Measurements from ENCODE around the gene H6PD. TPM values are rescaled to one million over a fixed set of nuclear protein-coding genes. Genes with fewer than 3 reads are reported as not detected.
A peak's percentile ranks its signal among the peaks of the same experiment; 100 is the strongest.

H6PD gene
- total RNA-seq, 1 donor from 2014 or later, result 23.9 TPM

DNA sequence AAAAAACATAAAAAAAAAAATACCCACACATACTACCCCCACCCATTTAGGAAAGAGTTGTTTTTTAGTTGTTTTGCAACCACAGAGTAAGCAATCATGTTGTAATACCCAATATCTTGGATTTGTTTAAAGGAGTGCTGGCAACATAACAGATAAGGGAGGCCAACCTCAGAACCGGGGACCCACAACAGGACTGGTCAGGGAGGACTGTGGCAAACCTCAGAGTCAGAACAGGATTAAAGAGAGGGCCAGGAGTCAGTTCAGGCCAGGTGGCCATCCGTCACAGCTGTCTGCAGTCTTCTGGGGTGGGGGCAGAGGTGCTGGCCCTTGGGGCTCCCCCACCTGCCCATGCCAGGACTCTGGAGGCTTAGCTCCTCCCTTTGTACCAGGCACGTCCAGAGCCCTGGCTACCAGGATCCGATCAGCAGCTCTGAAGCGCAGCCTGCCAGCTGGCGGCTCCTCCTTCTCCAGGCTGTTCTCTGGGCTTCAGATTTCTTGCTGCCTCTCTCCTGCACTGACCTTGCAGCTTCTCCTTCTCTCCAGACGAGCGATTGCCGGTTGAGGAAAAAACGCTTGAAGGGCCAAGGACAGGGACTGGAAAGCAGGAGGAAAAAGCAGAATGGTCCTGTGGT lies 7.9 kb downstream of the H6PD start:
- H3K36me3 Mint-ChIP-seq (ENCODE audit: low read depth), result peaks cover 2% of the 10 kb centered on the region
- TF ChIP-seq, protein P1, sequence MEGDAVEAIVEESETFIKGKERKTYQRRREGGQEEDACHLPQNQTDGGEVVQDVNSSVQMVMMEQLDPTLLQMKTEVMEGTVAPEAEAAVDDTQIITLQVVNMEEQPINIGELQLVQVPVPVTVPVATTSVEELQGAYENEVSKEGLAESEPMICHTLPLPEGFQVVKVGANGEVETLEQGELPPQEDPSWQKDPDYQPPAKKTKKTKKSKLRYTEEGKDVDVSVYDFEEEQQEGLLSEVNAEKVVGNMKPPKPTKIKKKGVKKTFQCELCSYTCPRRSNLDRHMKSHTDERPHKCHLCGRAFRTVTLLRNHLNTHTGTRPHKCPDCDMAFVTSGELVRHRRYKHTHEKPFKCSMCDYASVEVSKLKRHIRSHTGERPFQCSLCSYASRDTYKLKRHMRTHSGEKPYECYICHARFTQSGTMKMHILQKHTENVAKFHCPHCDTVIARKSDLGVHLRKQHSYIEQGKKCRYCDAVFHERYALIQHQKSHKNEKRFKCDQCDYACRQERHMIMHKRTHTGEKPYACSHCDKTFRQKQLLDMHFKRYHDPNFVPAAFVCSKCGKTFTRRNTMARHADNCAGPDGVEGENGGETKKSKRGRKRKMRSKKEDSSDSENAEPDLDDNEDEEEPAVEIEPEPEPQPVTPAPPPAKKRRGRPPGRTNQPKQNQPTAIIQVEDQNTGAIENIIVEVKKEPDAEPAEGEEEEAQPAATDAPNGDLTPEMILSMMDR (conservative IDR thresholded peaks at IDR 0.05), result no peak
- no peaks in the 10 kb centered on the region for H3K9me3 Mint-ChIP-seq
- H3K4me1 Mint-ChIP-seq, result peaks cover 22% of the 10 kb centered on the region
- H3K27me3 Mint-ChIP-seq (ENCODE audit: low read depth), result no peaks in the 10 kb centered on the region
- peak overlapping the region; percentile 45 for H3K27ac Mint-ChIP-seq (ENCODE audit: unreplicated experiment)
- DNase-seq (ENCODE audit: low read depth, low spot score), result no peak
- H3K4me3 Mint-ChIP-seq, result no peak overlapping the region

DNA sequence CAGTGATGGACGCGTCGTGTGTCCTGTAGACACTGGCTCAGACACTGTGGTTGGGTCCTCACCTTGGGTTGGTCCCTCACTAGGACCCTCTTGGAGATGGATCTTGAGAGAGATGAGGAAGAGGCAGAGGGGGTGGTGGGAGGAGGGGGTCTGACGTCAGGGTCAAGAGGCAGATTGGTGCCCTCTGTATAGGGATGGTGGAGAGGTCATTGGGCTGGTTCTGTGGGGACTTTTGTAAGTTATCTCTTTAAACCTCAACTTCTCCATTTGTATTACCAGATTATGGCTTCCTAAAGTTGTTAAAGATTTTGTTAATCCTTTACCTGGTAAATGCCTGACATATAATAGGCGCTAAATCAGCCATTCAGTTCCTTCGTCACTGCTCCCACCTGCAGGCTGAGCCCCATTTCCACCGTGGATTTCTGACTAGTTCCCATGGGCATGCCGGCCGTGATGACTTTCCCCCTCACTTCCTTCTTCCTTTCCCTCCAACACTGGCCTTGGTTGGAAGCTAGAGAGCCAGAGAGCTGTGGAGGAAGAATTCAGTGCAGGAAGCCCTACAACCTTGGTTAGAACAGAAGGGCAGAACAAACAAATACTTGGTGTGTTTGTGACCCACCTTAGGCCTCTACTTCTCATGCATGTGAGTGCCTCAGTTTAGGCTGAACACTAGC lies 8.6 kb downstream of the H6PD start:
- H3K36me3 Mint-ChIP-seq (ENCODE audit: low read depth), result peaks cover 2% of the 10 kb centered on the region
- DNase-seq (ENCODE audit: low read depth, low spot score), result no peak
- no peaks in the 10 kb centered on the region for H3K27me3 Mint-ChIP-seq (ENCODE audit: low read depth)
- H3K27ac Mint-ChIP-seq (ENCODE audit: unreplicated experiment), result peak overlapping the region; percentile 45
- TF ChIP-seq, protein P1 (conservative IDR thresholded peaks at IDR 0.05), result no peak
- H3K4me3 Mint-ChIP-seq, result no peak overlapping the region
- peaks cover 17% of the 10 kb centered on the region for H3K4me1 Mint-ChIP-seq
- H3K9me3 Mint-ChIP-seq, result no peaks in the 10 kb centered on the region

DNA sequence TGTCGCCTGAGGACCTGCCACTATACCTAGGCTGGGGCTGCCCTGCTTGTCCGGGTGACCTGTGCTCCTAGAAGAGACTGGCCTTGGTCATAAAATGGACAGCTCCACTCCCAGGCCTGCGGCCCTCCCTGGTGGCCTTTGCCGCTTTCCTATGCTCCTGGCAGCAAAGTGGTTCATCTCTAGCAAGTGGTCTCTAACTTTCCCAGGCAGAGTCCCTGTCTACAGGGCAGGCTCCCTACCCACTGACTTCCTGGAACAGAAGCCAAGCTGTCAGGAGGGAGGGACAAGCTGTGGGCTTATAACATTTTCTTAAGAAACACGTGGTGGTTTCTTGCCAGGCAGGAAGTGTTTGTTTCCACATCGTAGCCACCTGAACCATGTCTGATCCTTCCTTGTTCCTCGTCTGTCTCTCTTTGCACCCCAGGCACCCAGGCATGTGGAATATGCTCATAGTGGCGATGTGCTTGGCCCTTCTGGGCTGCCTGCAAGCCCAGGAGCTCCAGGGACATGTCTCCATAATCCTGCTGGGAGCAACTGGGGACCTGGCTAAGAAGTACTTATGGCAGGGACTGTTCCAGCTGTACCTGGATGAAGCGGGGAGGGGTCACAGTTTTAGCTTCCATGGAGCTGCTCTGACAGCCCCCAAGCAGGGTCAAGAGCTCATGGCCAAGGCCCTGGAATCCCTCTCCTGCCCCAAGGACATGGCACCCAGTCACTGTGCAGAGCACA lies 10.1 kb downstream of the H6PD start:
- H3K27me3 Mint-ChIP-seq (ENCODE audit: low read depth), result no peaks in the 10 kb centered on the region
- peaks cover 10% of the 10 kb centered on the region for H3K4me1 Mint-ChIP-seq
- no peak overlapping the region for H3K4me3 Mint-ChIP-seq
- TF ChIP-seq, protein P1 (conservative IDR thresholded peaks at IDR 0.05), result no peak
- no peaks in the 10 kb centered on the region for H3K9me3 Mint-ChIP-seq
- H3K27ac Mint-ChIP-seq (ENCODE audit: unreplicated experiment), result no peak overlapping the region
- H3K36me3 Mint-ChIP-seq (ENCODE audit: low read depth), result peaks cover 5% of the 10 kb centered on the region
- no peak for DNase-seq (ENCODE audit: low read depth, low spot score)

DNA sequence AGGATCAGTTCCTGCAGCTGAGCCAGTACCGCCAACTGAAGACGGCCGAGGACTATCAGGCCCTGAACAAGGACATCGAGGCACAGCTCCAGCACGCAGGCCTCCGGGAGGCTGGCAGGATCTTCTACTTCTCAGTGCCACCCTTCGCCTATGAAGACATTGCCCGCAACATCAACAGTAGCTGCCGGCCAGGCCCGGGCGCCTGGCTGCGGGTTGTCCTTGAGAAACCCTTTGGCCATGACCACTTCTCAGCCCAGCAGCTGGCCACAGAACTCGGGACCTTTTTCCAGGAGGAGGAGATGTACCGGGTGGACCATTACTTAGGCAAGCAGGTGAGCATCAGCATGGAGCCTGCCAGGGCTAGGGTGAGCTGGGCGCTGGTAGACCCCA lies 10.7 kb downstream of the H6PD start:
- Mint-ChIP-seq H3K4me3 (no peak overlapping the region), H3K27ac (ENCODE audit: unreplicated experiment) (no peak overlapping the region), H3K4me1 (peaks cover 8% of the 10 kb centered on the region), H3K36me3 (ENCODE audit: low read depth) (peaks cover 5% of the 10 kb centered on the region), H3K9me3 (no peaks in the 10 kb centered on the region), H3K27me3 (ENCODE audit: low read depth) (no peaks in the 10 kb centered on the region)
- DNase-seq (ENCODE audit: low read depth, low spot score), result no peak
- TF ChIP-seq, protein P1 (conservative IDR thresholded peaks at IDR 0.05), result no peak

DNA sequence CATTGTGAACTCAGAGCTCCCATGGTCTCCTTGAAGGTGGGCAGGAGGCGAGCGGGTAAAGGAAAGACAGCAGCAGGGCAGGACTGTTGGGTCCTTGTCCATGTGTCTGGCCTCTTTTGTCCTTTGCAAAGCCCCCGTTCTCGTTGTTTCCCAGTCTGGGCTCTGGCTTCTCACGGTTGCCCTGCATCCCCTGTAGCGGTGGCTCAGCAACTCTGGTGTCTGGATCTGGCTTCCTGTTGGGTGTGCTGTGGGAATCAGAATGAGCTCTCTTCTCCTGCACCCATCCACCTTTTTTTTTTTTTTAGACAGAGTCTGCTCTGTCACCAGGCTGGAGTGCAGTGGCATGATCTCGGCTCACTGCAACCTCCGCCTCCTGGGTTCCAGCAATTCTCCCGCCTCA lies 11.1 kb downstream of the H6PD start:
- TF ChIP-seq, protein P1 (conservative IDR thresholded peaks at IDR 0.05), result no peak
- DNase-seq (ENCODE audit: low read depth, low spot score), result no peak
- Mint-ChIP-seq H3K27me3 (ENCODE audit: low read depth) (no peaks in the 10 kb centered on the region), H3K4me3 (no peak overlapping the region), H3K4me1 (peaks cover 5% of the 10 kb centered on the region), H3K9me3 (no peaks in the 10 kb centered on the region), H3K27ac (ENCODE audit: unreplicated experiment) (no peak overlapping the region), H3K36me3 (ENCODE audit: low read depth) (peaks cover 5% of the 10 kb centered on the region)
